HepG2 (cell line): ENCODE measurements around the gene XXYLT1. TPM values are rescaled to one million over a fixed set of nuclear protein-coding genes. Genes with fewer than 3 reads are reported as not detected.

Source experiments
- ATAC-seq: fragments of 200-7000 bp; cut with Tn5 transposase; 3 replicates; pipeline ENCODE4 v1.9.1; 2020; ENCODE audit warnings: mild to moderate bottlenecking, moderate library complexity
- BruUV-seq: library from RNA; stranded (reverse); fragments of 400-500 nt; replicated peaks from 2 replicates; lab custom pipeline; 2021; lab: Mats Ljungman, UMichigan
- CTCF ChIA-PET: fragments of 300-600 bp; formaldehyde crosslinking; extraction: SDS; loops from one replicate; lab custom pipeline; 2021; ENCODE audit warnings: low total read pairs, inconsistent platforms, low intra/inter-chr PET ratio; lab: Yijun Ruan, JAX
- POLR2A ChIA-PET: fragments of 350-600 bp; sonication (Branson Sonifier 250); formaldehyde crosslinking; loops from one replicate; lab custom pipeline; 2020; ENCODE audit warnings: antibody characterized with exemption, inconsistent platforms; lab: Yijun Ruan, JAX
- DNase-seq: peaks from one replicate; pipeline ENCODE4 v3.0.0-alpha.2; 2015; ENCODE audit warnings: low spot score
- FAIRE-seq: peaks from 3 replicates; lab custom pipeline; 2011; peaks lifted over from hg19 to GRCh38; lab: Jason Lieb, UNC
- H2AFZ ChIP-seq: one replicate; pipeline ENCODE4 v1.6.1; 2011; ENCODE audit warnings: low read length, inconsistent platforms
- H3K27ac ChIP-seq: fragments of 300-600 bp; 3 replicates; pipeline ENCODE4 v1.8.0; 2011; ENCODE audit warnings: mixed run types, mild to moderate bottlenecking, mixed read lengths, low read length, inconsistent platforms; ENCODE audit not compliant: insufficient read depth; ENCODE audit errors: extremely low read length
- H3K27me3 ChIP-seq, 2 experiments: fragments of 200-600 bp in 1 of 2; 2 replicates in 1 of 2; 3 replicates in 1 of 2; pipeline versions ENCODE4 v1.6.0 to v1.8.0; 2011; ENCODE audit warnings: low read length in 2 of 2, mild to moderate bottlenecking in 2 of 2, moderate library complexity in 2 of 2, inconsistent platforms in 1 of 2; ENCODE audit not compliant: insufficient read depth in 2 of 2, control insufficient read depth in 1 of 2
- H3K36me3 ChIP-seq, 2 experiments: fragments of 200-600 bp in 1 of 2; replicated peaks in 1 of 2; 2 replicates in 1 of 2; 3 replicates in 1 of 2; pipeline versions ENCODE4 v1.5.1 to v1.8.0; 2011; ENCODE audit warnings: low read length in 2 of 2, inconsistent platforms in 1 of 2; ENCODE audit not compliant: insufficient read depth in 2 of 2, control insufficient read depth in 1 of 2
- H3K4me1 ChIP-seq: 2 replicates; pipeline ENCODE4 v1.5.1; 2012; ENCODE audit warnings: low read length, inconsistent platforms; ENCODE audit not compliant: insufficient read depth
- H3K4me2 ChIP-seq: 2 replicates; pipeline ENCODE4 v1.6.0; 2011; ENCODE audit warnings: low read depth, low read length, inconsistent platforms
- H3K4me3 ChIP-seq, 3 experiments: fragments of 200-600 bp in 1 of 3; sonication (generic), shearing (Covaris generic) in 1 of 3; replicated peaks in 1 of 3; 2 replicates each; pipeline ENCODE4 v1.5.1; 2011 to 2016; ENCODE audit warnings: low read length in 3 of 3, inconsistent platforms in 2 of 3, low read depth in 2 of 3, mild to moderate bottlenecking in 2 of 3, control low read depth in 1 of 3, mixed read lengths in 1 of 3; ENCODE audit not compliant: insufficient read depth in 1 of 3
- H3K79me2 ChIP-seq: one replicate; pipeline ENCODE4 v1.6.1; 2011; ENCODE audit warnings: low read length, inconsistent platforms; ENCODE audit not compliant: insufficient read depth
- H3K9ac ChIP-seq: 2 replicates; pipeline ENCODE4 v1.6.0; 2011; ENCODE audit warnings: mild to moderate bottlenecking, low read depth, low read length, inconsistent platforms; ENCODE audit not compliant: insufficient read depth
- H3K9me3 ChIP-seq: 2 replicates; pipeline ENCODE4 v1.5.1; 2012; ENCODE audit warnings: mild to moderate bottlenecking, low read length
- H4K20me1 ChIP-seq: 2 replicates; pipeline ENCODE4 v1.6.0; 2011; ENCODE audit warnings: inconsistent platforms, mild to moderate bottlenecking, low read length, moderate library complexity; ENCODE audit not compliant: insufficient read depth
- MAFF ChIP-seq: IDR thresholded peaks from 2 replicates; pipeline ENCODE4 v1.6.1; 2011; ENCODE audit warnings: low read depth, low read length, improper control_type of control experiment
- MAFK ChIP-seq, 2 experiments: IDR thresholded peaks in 1 of 2; conservative IDR thresholded peaks in 1 of 2; 2 replicates each; pipeline ENCODE4 v1.6.1; 2011; ENCODE audit warnings: improper control_type of control experiment in 2 of 2, low read length in 2 of 2
- ONECUT2 ChIP-seq: sonication (generic); formaldehyde crosslinking; IDR thresholded peaks from 2 replicates; pipeline ENCODE4 v1.4.0; 2020; ENCODE audit warnings: missing genetic modification reagents
- POGZ ChIP-seq: sonication (generic); formaldehyde crosslinking; IDR thresholded peaks from 2 replicates; pipeline ENCODE4 v1.4.0; 2020; ENCODE audit warnings: mild to moderate bottlenecking, missing genetic modification reagents
- POLR2AphosphoS5 ChIP-seq: IDR thresholded peaks from 2 replicates; pipeline ENCODE4 v1.6.1; 2012; ENCODE audit warnings: low read depth, low read length
- WGBS: methylation state at CpG from one replicate; pipeline ENCODE4 v1.1.6; 2017; ENCODE audit warnings: low lambda C conversion rate; 5-methylcytosine and 5-hydroxymethylcytosine counted together
- in situ Hi-C: cut with HindIII; loops from 2 replicates; pipeline ENCODE4 v1.10.0; 2017; ENCODE audit warnings: low pct_unique_long_range_greater_than_20kb; ENCODE audit not compliant: extremely low pct_ligation_motif_present
- intact Hi-C: fragments of 100-400 bp; cut with micrococcal nuclease; formaldehyde crosslinking; loops from one replicate; pipeline ENCODE4 v1.10.0; 2022; ENCODE audit not compliant: unreplicated experiment
- polyA plus RNA-seq, 8 experiments: library from polyadenylated mRNA; depleted of rRNA in 3 of 8; stranded (reverse) in 7 of 8; unstranded in 1 of 8; fragments of >200 nt; fragmentation: Illumina TruSeq in 4 of 8; extraction: Trizol in 4 of 8; gene quantifications; 2 replicates each; pipeline versions ENCODE4 v1.2.1 to v1.2.3, GENCODE V29; 2011 to 2016; ENCODE audit warnings: low read depth in 4 of 8, missing spikeins in 1 of 8, mixed read lengths in 1 of 8; ENCODE audit not compliant: insufficient read depth in 1 of 8
- total RNA-seq, 5 experiments: library from RNA; depleted of rRNA; stranded (reverse); fragments of >200 nt; fragmentation: Illumina TruSeq; extraction: Trizol; gene quantifications; 2 replicates each; pipeline ENCODE4 v1.2.3, GENCODE V29; 2016; ENCODE audit warnings: low read depth in 1 of 5
- TF ChIP-seq, protein P1 (sequence below): sonication (generic); formaldehyde crosslinking; conservative IDR thresholded peaks from 2 replicates; pipeline ENCODE4 v1.5.0; 2020; ENCODE audit warnings: missing genetic modification reagents
- TF ChIP-seq, protein P2 (sequence below): sonication (generic); formaldehyde crosslinking; IDR thresholded peaks from 2 replicates; pipeline ENCODE4 v1.5.1; 2020; ENCODE audit warnings: mild to moderate bottlenecking, missing genetic modification reagents, moderate library complexity

XXYLT1 gene
- total and polyA plus RNA-seq, 2 of the 13 experiments (the other 11 are each of a cell fraction or from before 2014, with no cell fraction given) = 17.7 to 19.0 TPM

DNA sequence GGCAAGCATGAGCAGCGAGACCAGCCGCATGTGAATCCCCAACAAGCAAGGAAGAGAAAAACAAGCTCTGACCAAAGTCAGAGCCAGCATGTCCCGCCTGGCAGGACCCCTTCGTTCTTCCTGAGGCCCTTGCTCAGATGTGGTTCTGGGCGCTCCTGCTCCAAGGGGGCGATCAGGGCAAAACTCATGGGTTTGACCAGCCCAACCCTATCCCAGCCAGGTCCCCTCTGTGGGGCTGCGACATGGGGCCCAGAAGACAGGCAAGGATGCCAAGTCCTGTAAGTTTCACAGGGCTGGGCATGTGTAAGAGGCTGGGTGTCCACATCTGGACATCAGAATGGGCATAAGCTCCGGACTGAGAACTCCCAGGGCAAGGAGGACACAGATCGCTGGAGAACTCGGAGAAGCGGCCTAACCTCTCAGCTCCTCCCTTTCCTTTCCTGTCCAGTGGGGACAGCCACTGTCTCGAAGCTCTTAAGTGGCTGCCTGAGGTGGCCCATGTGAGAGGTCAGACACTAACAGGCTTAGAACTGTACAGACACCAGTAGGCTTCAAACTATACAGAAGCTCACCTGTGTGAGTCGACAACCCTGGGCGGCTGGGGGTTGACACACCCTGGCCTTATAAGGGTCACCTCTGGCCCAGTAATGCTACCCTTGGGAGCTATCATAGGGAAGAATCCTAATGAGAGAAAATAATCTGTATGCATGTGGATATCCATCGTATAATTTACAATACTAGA is 48.9 kb downstream of the XXYLT1 start (continued):
- TF ChIP-seq, protein P1, sequence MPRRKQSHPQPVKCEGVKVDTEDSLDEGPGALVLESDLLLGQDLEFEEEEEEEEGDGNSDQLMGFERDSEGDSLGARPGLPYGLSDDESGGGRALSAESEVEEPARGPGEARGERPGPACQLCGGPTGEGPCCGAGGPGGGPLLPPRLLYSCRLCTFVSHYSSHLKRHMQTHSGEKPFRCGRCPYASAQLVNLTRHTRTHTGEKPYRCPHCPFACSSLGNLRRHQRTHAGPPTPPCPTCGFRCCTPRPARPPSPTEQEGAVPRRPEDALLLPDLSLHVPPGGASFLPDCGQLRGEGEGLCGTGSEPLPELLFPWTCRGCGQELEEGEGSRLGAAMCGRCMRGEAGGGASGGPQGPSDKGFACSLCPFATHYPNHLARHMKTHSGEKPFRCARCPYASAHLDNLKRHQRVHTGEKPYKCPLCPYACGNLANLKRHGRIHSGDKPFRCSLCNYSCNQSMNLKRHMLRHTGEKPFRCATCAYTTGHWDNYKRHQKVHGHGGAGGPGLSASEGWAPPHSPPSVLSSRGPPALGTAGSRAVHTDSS (CRISPR knock-in tag) = no peak

DNA sequence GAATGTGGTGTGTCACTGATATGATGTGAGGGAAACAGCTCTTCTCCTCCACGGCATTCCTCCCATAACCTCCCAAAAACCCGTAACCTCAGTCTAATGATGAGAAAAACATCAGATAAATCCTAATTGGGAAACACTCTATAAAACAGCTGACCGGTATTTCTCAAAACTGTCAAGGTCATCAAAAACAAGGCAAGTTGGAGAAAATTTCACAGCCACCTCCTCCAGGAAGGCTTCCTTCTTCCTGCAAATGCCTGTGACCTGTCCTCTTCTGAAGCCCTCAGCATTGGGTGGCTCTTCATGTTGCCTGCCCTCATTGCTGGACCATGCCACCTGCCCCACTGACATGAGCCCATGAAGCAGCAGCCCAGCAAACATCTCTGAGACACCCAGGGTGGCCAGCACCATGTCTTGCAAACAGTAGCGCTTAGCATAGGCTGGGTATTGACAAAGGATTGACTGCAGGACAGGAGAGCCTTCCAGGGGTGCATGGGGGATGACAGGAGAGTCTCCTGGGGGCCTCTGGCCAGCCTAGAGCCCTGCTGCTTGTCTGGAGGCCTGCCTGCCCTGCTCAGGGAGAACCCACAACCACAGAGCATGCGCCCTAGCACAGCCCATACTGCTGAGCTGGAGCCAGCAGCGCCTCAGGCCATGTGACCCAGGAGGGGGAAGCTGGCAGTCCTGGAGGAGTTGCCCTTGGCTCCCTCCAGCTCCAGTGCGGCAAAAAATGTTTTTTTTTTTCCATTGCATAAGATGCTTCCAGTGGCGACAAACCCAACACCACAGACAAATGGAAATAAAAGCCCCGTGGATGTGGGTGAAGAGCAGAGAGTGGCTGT is 49.7 kb downstream of the XXYLT1 start:
- FAIRE-seq = no peak
- Histone ChIP-seq H3K4me2 (no peak overlapping the region), H3K9ac (no peak overlapping the region), H4K20me1 (no peaks in the 10 kb centered on the region), H2AFZ (no peak overlapping the region), H3K79me2 (no peaks in the 10 kb centered on the region), H3K4me3 (no peak overlapping the region), H3K4me1 (peaks cover 15% of the 10 kb centered on the region), H3K27me3 (no peaks in the 10 kb centered on the region), H3K27ac (no peak overlapping the region), H3K9me3 (no peaks in the 10 kb centered on the region)
- DNase-seq = no peak
- CTCF ChIA-PET = no interaction called here
- no TSS peak for BruUV-seq
- ATAC-seq = peak; percentile 52
- TF ChIP-seq MAFK (conservative IDR thresholded peaks at IDR 0.05 in 1 of 2, IDR thresholded peaks at IDR 0.05 in 1 of 2; ENCODE audit: low read length in 2 of 2) (peak; percentile 89 to 92), POGZ (CRISPR knock-in tag) (no peak), MAFF (peak; percentile 92), POLR2AphosphoS5 (no peak), ONECUT2 (CRISPR knock-in tag) (no peak)
- TF ChIP-seq, protein P2, sequence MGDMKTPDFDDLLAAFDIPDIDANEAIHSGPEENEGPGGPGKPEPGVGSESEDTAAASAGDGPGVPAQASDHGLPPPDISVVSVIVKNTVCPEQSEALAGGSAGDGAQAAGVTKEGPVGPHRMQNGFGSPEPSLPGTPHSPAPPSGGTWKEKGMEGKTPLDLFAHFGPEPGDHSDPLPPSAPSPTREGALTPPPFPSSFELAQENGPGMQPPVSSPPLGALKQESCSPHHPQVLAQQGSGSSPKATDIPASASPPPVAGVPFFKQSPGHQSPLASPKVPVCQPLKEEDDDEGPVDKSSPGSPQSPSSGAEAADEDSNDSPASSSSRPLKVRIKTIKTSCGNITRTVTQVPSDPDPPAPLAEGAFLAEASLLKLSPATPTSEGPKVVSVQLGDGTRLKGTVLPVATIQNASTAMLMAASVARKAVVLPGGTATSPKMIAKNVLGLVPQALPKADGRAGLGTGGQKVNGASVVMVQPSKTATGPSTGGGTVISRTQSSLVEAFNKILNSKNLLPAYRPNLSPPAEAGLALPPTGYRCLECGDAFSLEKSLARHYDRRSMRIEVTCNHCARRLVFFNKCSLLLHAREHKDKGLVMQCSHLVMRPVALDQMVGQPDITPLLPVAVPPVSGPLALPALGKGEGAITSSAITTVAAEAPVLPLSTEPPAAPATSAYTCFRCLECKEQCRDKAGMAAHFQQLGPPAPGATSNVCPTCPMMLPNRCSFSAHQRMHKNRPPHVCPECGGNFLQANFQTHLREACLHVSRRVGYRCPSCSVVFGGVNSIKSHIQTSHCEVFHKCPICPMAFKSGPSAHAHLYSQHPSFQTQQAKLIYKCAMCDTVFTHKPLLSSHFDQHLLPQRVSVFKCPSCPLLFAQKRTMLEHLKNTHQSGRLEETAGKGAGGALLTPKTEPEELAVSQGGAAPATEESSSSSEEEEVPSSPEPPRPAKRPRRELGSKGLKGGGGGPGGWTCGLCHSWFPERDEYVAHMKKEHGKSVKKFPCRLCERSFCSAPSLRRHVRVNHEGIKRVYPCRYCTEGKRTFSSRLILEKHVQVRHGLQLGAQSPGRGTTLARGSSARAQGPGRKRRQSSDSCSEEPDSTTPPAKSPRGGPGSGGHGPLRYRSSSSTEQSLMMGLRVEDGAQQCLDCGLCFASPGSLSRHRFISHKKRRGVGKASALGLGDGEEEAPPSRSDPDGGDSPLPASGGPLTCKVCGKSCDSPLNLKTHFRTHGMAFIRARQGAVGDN (CRISPR knock-in tag) = peak; percentile 47
- TF ChIP-seq, all 625 proteins: peak for 3
- in situ Hi-C loops = no loop called here
- intact Hi-C loops = no loop called here
- 98% methylated on average over 7 of the region's 9 CpGs for WGBS
- POLR2A ChIA-PET = no interaction called here
- H3K36me3 ChIP-seq = peaks cover under 1 to 12% of the 10 kb centered on the region in 2 experiments
